CD4-positive, alpha-beta T cell treated with Interleukin-10 for 1 hour (primary cell): ENCODE data around the gene INAFM1.
"Not testable (repeated sequence)": the region's sequence is repeated elsewhere in the genome, so short reads cannot be mapped to it uniquely, and the experiment has no call there.

Source experiments
- DNase-seq: peaks from one replicate; pipeline ENCODE4 v3.0.0-alpha.2; 2020

INAFM1 gene

DNA sequence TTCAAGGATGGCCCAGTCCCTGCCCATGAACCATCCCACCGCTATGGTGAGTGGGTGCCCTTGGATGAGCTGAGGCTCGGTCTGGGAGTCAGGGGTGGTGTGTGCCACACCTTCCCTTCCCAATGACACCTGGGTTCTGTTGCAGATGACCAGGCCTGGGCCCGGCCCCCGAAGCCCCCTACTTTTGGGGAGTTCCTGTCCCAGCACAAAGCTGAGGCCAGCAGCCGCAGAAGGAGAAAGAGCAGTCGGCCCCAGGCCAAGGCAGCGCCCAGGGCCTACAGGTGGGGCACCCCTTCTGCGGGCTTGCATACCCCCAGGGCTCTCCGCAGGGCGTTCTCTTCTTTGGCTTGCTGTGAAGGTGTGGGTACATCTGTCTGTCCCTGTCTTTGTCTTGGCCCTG is 4.3 kb upstream of the INAFM1 start:
- no peak for DNase-seq

DNA sequence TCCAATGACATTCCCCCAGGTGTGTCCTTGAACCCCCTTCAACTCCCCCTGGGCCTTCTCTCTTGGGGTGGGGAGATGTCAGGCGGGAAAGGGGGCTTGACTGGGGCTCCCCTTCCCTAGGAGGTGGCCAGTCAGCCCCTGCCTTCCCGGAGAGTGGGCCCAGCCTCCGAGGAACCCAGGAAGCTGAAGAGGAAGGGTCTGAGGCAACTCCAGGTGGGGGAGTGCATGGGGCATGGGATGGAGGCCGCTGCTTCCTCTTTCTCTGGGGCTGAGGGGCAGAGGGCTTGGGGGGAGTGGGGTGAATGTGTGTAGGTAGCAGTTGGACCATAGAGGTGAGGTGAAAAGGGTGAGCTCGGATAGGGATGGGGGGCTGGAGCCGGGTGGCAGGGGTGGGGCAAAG is 2.7 kb upstream of the INAFM1 start:
- no peak for DNase-seq

DNA sequence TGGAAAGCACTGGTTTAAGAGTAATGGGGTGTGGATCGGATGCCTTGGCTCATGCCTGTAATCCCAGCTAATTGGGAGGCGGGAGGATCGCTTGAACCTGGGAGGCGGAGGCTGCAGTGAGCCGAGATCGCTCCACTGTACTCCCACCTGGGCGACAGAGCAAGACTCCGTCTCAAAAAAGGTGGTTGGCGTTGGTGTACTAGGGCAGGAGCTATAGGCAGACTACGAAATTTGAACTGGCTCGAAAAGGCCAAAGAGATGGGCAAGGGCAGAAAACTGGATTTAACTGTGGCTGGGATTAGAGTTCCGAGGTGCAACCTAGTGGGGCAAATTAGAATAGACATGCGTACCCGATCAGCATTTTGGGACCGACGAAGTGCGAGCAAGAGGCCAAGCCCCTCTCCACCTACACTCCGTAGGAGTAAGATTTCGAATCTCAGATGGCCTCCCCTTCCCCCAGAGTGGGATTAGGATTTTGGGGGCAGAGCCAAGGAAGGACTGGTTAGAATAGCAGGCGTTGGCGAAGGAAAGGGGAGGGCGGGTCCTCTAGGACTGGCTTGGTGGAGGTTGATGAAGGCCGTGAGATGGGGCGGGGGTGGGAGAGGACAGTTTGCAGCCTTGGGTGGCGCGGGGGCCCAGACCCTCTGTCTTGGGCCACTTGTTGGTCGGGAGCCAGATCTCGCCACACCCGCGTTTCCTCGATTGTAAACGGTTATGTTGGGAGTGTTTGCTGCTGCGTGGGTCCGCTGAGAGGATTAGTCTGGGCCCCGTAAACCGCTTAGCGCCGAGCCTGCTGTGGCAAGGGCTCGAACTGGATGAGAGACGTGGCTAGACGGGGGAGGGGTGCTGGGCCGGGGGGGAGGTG is 2.0 kb upstream of the INAFM1 start:
- DNase-seq, result no peak

- DNase-seq, result peak; percentile 93
Observed at GRCh38 chr19:47273313-47274070, 1.2 kb upstream of the INAFM1 start.

DNA sequence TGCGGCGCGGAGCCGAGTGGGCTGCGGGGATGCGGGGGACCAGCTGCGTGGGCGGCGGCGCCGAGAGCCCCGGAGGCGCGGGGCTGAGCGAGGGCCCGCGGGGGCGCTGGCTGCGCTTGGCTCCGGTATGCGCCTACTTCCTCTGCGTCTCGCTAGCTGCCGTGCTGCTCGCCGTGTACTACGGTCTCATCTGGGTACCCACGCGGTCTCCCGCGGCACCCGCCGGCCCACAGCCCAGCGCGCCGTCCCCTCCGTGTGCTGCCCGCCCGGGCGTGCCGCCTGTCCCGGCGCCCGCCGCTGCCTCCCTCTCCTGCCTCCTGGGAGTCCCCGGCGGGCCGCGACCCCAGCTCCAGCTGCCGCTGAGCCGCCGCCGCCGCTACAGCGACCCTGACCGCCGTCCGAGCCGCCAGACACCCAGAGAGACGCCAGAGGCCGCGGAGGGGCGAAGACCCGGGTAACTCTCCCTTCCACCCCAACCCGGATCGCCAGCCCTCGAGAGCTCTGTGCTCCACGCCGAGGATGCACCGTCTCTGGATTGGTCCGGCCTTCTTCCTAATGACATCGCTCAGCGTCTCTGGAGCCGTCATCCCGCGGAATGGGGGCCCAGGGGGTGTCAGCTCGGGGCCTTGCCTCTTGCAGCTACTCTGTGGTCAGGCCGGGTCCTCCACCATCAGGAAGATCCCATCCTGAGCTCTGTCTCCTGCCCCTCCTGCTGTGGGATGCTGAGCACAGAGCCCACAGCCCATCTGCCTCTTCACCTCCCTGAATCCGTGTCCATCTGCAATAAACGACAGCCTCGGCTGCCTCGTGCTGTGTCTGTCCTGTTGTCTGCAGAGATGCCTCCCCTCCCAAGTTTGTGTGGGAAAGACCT is 441 bp downstream of the INAFM1 start:
- no peak for DNase-seq

DNA sequence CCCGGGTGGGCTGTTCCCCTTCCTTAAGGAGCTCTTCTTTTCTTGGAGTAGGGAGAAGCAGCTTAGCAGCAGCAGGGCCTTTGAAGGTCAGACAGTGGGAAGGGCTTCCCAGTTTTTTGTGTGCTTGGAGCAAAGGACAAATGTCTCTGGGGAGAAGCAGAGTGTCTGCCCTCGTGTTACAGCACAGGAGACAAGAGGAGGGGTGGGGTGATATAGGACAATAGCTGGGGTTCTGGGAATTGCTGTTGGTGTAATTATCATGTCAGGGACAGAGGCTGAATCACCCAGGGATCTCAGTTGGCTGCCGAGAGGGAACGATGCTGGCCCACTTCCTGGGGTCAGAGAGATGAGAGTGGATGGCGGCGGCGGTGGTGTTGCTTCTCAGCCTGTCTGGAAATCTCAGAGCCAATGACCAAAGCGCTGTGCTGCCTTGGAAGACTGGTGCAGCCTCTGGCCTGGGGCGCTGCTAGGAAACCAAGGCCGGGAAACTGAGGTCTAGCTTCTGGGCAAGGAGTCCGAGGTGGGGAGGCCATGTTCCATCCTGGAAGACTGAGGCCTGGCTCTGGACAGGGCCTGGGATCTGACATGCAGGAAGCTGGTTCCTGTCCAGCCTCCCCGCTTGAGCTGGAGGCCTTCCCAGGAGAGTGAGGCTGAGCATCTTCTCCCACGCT is 1.2 kb downstream of the INAFM1 start:
- DNase-seq, result no peak

DNA sequence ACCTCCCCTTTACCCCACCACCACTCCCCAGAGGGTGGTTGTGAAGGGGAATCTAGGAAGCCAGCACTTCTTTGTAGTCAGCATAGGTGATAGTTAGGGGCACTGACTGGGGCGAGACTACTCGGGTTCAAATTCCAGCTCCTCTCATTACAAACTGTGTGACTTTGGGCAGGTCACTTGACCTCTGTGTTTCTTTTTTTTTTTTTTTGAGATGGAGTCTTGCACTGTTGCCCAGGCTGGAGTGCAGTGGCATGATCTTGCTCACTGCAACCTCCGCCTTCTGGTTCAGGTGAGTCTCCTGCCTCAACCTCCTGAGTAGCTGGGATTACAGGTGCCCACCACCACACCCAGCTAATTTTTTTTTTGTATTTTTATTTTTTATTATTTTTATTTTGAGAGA is 1.8 kb downstream of the INAFM1 start:
- DNase-seq, result not testable (repeated sequence)

DNA sequence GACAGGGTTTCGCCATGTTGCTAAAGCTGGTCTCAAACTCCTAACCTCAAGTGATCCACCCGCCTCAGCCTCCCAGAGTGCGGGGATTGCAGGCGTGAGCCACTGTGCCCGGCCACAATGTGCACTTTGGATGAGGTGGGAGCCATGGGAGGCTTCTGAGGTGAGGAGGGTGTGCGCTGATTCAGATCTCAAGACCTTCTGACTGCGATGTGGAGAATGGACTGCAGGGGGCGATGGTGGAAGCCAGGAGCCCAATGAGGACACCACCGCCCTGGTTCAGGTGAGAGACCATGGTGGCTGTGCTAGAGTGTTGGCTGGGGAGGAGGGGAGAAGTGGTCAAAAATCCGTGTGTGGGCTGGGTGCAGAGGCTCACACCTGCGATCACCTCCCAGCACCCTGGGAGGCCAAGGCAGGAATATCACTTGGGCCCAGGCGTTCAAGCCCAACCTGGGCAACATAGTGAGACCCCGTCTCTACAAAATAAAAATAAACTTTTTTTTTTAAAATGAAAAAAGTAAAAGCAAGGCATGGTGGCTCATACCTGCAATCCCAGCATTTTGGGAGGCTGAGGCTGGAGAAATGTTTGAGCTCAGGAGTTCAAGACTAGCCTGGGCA is 5.6 kb downstream of the INAFM1 start:
- DNase-seq, result peak; percentile 64

GRCh38 chr19:47283405-47284059 is 8.8 kb downstream of the INAFM1 start:
- no peak for DNase-seq

DNA sequence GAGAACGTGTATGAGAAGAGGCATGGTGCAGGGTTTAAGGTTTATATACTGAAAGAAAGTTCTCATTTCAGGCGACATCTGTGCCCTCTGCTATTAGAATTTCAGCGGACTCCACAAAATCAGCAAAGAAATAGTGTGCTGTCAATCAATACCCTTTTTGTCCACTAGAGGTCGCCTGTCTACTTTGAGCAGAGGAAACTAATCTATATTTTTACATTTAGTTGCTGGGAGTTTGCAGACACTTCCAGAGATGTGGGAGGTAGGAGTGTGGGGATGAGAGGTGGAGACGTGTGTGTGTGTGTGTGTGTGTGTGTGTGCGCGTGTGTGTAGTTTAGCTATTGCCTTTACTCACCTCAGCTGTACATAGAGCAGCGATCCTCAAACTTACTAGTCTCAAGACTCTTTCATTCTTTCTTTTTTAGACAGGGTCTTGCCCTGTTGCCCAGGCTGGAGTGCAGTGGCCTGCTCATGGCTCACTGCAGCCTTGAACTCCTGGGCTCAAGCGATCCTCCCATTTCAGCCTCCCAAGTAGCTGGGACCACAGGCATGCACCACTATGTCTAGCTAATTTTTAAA is 9.7 kb downstream of the INAFM1 start:
- peak; percentile 76 for DNase-seq

- DNase-seq, result peak; percentile 87
Observed at GRCh38 chr19:47296036-47296435, 21.4 kb downstream of the INAFM1 start.

DNA sequence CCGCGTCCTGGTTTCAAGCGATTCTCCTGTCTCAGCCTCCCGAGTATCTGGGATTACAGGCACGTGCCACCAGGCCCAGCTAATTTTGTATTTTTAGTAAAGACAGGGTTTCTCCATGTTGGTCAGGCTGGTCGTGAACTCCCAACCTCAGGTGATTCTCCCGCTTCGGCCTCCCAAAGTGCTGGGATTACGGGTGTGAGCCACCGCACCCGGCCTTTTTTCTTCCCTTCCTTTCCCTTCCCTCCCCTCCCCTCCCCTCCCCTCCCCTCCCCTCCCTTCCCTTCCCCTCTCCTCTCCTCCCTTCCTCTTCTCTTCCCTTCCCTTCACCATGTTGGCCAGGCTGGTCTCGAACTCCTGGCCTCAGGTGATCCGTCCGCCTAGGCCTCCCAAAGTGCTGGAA is 26.2 kb downstream of the INAFM1 start:
- not testable (repeated sequence) for DNase-seq

GRCh38 chr19:47302249-47302648 is 27.6 kb downstream of the INAFM1 start:
- DNase-seq, result no peak

- DNase-seq, result no peak
Observed at GRCh38 chr19:47303966-47304365, 29.3 kb downstream of the INAFM1 start.

DNA sequence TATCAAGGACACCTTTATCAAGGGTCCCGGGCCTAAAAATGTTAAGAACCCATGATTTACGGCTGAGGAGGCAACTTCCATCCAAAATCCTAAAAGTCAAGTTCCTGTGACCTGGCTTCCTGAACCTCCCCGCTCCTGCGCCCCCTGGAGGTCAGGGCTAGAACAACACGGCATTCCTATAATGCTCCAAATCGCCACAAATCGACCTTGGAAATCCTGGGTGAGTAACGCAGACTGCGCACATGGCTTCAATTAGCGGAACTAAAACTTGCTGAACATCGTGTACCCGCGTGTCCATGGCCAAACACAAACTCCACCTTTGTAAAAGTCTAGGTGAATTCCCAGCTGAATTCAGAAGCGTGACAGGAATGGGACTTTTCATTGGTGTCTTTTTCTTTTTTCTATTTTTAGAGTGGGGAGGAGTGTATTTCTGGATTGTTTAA is 30.6 kb downstream of the INAFM1 start:
- DNase-seq, result peak; percentile 51

- no peak for DNase-seq
Observed at GRCh38 chr19:47306303-47306702, 31.6 kb downstream of the INAFM1 start.

- DNase-seq, result no peak
Observed at GRCh38 chr19:47309038-47309437, 34.4 kb downstream of the INAFM1 start.

- DNase-seq, result no peak
Observed at GRCh38 chr19:47309608-47310007, 34.9 kb downstream of the INAFM1 start, which contains the start of gene C5AR1. Gene C5AR1, plus strand, starts transcription at chr19:47309861. Its CDS starts 35 bp downstream, at chr19:47309896.

- DNase-seq, result no peak
Observed at GRCh38 chr19:47310323-47310722, 35.6 kb downstream of the INAFM1 start.

DNA sequence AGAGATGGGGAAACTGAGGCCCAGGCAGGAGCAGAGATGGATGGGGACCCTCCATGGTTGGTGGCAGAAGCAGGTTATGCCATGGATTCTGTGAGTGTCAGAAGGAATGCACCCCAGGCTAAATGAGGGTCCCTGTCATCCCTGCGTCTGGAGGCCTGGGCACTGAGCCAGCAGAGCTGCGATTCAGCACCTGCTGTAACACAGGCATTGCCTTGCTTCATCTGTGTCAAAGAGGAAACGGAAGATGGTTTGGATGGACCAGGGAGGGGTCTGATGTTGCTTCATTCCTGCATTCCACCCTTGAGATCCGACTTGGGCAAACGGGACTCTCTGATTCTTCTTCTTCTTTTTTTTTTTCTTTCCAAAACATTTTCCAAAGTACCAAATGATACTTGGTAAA is 36.1 kb downstream of the INAFM1 start:
- no peak for DNase-seq
